Inferior parietal cortex (tissue), 1 donor: ENCODE data around the gene SNRPA1.

Source experiments
- DNase-seq: peaks from one replicate; pipeline ENCODE4 v3.0.0-alpha.2; 2016; ENCODE audit errors: extremely low spot score

The SNRPA1 gene

GRCh38 chr15:101242160-101242998 lies 52.7 kb downstream of the SNRPA1 start:
- no peak for DNase-seq

GRCh38 chr15:101240358-101240757 lies 54.7 kb downstream of the SNRPA1 start:
- no peak for DNase-seq

- DNase-seq = no peak
Measured at GRCh38 chr15:101239724-101240136, 55.3 kb downstream of the SNRPA1 start.

GRCh38 chr15:101237251-101237650 lies 57.8 kb downstream of the SNRPA1 start:
- no peak for DNase-seq

GRCh38 chr15:101233651-101234280 lies 61.3 kb downstream of the SNRPA1 start:
- DNase-seq = no peak

- no peak for DNase-seq
Measured at GRCh38 chr15:101232677-101233076, 62.4 kb downstream of the SNRPA1 start.
